GM12872 (cell line): Measurements from ENCODE around the gene TPRKB.

ENCODE experiments used
- TF ChIP-seq, protein P1 (sequence below): IDR thresholded peaks from 3 replicates; pipeline ENCODE4 v1.5.1; 2011; ENCODE audit warnings: low read depth, mild to moderate bottlenecking, low read length, moderate library complexity; ENCODE audit not compliant: insufficient read depth

Gene TPRKB

DNA sequence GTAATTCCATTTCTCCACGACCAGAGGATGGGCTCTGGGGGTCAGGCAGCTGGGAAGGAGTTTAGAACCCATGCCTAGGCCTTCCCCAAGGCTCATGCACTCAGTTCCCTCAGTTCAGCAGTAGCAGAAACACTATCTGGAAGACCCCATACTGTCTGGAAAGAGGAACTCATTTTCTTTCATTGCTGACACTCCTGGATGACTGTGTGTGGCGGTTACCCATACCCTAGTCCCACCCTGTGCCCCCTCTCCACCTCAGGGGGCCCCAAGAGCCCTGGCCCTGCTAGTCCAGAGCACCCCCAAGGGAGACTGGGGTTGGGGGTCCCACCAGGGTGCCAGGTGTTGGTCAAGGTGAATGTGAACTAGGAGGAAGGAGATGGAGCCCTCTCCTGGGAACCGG is 29.5 kb downstream of the TPRKB start:
- TF ChIP-seq, protein P1, sequence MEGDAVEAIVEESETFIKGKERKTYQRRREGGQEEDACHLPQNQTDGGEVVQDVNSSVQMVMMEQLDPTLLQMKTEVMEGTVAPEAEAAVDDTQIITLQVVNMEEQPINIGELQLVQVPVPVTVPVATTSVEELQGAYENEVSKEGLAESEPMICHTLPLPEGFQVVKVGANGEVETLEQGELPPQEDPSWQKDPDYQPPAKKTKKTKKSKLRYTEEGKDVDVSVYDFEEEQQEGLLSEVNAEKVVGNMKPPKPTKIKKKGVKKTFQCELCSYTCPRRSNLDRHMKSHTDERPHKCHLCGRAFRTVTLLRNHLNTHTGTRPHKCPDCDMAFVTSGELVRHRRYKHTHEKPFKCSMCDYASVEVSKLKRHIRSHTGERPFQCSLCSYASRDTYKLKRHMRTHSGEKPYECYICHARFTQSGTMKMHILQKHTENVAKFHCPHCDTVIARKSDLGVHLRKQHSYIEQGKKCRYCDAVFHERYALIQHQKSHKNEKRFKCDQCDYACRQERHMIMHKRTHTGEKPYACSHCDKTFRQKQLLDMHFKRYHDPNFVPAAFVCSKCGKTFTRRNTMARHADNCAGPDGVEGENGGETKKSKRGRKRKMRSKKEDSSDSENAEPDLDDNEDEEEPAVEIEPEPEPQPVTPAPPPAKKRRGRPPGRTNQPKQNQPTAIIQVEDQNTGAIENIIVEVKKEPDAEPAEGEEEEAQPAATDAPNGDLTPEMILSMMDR = no peak

DNA sequence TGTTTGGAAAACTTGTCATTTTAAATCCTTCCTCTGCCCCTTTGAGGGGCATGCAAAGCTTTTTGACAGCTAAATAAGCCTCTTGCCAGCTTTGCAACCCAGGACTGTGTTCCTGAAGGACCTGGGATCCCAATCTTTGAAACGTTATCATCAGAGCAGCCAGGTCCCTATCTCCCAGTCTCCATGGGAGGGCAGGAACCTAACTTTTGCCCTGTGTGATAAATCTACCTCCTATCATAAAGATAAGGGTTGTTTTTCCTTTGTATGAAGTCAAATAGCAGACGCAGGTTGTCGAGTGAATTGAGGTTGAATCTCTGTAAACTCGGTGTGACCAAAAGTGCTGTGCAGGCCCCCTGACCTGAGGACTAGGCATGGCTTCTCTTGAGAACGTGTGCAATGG is 30.1 kb downstream of the TPRKB start:
- TF ChIP-seq, protein P1 = no peak

DNA sequence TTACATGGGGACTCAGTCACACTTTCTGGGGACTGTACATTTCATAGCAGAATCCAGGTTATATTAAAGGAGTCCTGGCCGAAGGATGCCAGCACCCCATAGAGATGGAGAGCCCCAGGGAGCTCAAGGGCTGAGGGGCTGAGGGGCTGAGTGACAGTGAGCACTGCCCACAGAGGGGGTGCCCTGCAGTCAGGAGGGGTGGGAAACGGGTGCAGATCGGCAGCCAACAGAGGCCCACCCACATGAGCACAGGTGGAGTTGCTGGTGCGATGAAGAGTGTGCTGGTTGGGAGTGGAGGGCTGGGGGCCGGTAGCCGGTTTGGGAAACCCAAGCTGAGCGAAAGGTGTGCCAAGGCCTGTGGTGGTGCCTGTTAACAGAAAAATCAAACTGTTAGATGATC is 32.1 kb downstream of the TPRKB start:
- TF ChIP-seq, protein P1 = no peak

DNA sequence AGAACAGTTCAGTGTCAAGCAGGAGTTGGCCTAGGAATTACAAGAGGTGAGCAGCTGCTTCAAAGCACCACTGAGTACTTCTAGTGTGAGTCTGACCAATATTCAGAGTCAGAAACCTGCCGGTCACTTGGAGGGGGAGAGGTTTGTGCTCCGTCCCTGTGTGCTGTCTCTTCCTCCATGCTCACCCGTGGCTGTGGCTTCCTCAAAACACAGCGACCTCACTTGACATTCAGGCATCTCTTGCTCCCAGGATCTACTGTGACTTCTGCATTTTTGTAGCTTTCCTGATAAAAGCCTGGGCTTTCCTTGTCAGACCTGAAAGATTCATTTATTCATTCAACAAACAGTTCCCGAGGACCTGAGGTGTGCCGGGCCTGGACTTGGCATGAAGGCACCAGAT is 32.9 kb downstream of the TPRKB start:
- TF ChIP-seq, protein P1 = no peak

DNA sequence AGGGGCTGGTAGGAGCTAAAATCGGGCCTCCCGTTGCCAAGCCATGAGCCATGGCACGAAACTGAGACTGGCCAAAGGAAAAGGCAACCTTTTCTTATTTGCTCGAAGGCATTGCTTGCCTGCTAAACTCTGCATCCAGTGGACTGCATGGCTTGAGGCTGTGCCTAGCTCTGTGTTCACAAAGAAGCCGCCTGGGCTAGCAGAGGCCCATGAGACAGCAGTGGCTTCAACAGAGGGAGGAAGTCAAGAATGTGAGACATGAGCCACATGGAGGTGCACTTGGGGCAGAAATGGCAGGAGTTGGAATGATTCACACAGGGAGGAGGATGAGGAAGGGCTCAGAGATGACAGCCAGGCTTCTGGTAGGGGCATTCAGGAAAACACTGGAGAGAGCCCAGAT is 33.5 kb downstream of the TPRKB start:
- TF ChIP-seq, protein P1 = no peak

DNA sequence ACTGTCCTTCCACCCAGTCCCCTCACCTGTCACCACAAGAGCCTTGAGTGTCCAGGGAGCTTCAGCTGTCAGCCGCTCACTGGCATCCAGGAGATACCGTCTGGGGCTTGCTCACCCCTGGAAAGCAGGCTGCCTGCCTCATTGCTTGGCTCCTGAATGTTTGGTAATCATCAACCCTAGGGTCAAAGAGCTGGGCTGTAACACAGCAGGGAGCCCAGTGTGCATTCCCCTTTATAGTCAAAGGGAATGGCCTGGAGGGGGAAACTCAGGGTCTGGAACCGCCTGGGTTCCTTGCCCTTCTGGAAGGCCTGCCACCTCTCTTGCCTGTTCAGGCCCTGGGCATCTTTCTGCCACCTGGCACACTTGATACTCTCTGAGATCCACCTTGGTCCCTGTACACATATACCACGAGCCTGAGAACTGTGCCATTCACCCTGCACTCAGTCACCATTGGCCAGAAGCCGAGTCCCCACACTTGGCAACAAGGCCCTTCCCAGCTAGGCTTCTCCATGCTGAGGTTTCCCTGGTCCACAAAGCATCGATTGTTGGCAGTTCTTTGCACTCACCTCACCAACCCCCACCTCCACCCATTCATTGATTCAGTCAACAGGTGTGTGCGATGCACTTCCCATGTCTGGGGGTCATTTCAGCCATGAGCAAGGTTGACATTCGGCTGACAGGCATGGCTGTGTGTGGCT is 35.0 kb downstream of the TPRKB start:
- TF ChIP-seq, protein P1 = no peak

DNA sequence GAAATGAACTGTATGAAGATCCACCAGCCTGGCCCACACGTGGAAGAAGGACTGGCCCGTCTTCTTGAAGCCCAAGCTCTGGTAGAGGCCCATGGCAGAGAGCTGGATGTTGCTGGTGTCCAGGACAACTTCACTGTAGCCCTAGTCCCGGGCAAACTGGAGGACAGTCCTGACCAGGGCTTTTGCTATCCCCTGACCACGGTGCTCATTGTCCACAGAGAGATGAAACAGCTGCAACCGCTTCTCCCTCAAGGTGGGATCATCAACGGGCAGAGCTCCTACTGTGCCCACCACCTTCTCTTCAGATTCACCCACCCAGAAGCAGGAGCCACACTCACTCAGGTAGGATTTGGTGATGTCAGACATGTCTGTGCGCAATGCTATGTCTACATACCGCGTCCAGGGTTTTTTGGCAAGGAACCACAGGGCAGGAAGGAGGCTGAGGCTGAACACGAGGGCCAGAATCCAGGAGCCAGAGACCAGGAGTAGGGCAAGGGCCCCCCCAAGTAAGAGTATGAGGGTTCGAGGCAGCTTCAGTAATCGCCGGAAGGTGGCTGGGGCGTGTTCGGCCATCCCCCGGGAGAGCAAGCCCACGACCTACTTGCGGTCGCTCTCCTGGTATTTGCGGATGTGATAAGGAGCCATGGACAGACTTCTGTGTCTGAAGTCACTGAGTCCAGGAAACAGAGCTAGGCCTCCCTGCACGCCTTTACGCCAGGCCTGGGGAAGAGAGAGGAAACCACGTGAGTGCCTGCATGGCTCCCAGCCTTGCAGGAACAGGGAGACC is 36.3 kb downstream of the TPRKB start:
- TF ChIP-seq, protein P1 = no peak
